Activated CD4-positive, alpha-beta T cell treated with anti-CD3 and anti-CD28 coated beads for 1 hour (primary cell): ENCODE data around the gene SNAP29.
"Not testable (repeated sequence)": the region's sequence is repeated elsewhere in the genome, so short reads cannot be mapped to it uniquely, and the experiment has no call there.

Experiments used
- DNase-seq: peaks from one replicate; pipeline ENCODE4 v3.0.0-alpha.2; 2020

SNAP29 gene

GRCh38 chr22:20935049-20935448, 76.2 kb downstream of the SNAP29 start:
- not testable (repeated sequence) for DNase-seq

GRCh38 chr22:20935780-20936539, 77.2 kb downstream of the SNAP29 start:
- DNase-seq = not testable (repeated sequence)

DNA sequence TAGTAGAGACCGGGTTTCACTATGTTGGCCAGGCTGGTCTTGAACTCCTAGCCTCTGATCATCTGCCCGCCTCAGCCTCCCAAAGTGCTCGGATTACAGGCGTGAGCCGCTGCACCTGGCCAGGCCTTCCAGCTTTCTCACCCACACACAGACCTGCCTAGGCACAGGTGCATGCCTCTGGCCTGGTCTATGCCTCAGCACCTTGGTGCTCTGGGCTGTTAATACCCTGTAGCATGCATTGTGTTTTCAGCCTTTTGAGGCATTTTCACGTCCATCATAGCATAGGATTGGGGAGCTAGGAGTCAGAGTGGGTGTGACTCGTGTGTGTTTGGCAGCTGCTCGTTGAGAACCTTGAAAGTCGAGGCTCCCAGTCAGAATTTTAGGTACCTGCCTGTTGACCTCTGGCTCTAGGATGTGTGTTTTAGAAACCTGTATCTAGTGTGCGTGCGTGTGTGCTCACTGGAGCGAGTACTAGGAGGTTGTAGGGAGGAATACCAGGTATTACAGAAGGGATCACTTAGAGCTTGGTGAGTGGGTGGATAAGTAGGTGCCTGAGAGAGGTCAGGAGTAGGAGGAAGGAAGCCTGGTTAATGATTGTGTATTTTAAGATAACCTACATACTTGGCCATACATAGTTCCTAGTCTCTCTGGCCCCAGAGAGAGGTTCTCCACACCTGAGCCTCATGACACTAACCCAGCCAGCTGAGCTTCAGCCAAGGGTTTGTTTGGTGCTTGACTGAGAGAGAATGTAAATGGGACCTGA, 78.4 kb downstream of the SNAP29 start:
- no peak for DNase-seq

GRCh38 chr22:20937794-20938671, 79.2 kb downstream of the SNAP29 start:
- no peak for DNase-seq

GRCh38 chr22:20939457-20940185, 80.8 kb downstream of the SNAP29 start:
- not testable (repeated sequence) for DNase-seq

- no peak for DNase-seq
Observed at GRCh38 chr22:20940186-20940651, 81.4 kb downstream of the SNAP29 start.
